IMR-90 (cell line): ENCODE data around the gene TTC3. TPM values are rescaled to one million over a fixed set of nuclear protein-coding genes. Genes with fewer than 3 reads are reported as not detected.

Experiments
- ATAC-seq: fragments of 200-7000 bp; cut with Tn5 transposase; 2 replicates; pipeline ENCODE4 v1.9.1; 2020; ENCODE audit warnings: low read depth, mild to moderate bottlenecking, moderate library complexity
- BruUV-seq: library from RNA; stranded (reverse); fragments of 400-500 nt; replicated peaks from 2 replicates; lab custom pipeline; 2021; lab: Mats Ljungman, UMichigan
- CTCF ChIA-PET: fragments of 300-600 bp; formaldehyde crosslinking; extraction: SDS; loops from one replicate; lab custom pipeline; 2021; ENCODE audit warnings: antibody characterized with exemption; lab: Yijun Ruan, JAX
- POLR2A ChIA-PET: fragments of 300-600 bp; sonication (Branson Sonifier 250); formaldehyde crosslinking; loops from one replicate; lab custom pipeline; 2022; ENCODE audit warnings: antibody characterized with exemption; ENCODE audit not compliant: unreplicated experiment; lab: Charles Lee
- DNase-seq: peaks from one replicate; pipeline ENCODE4 v3.0.0; 2013
- H2AFZ ChIP-seq: replicated peaks from 2 replicates; pipeline ENCODE3; 2013; ENCODE audit warnings: low read length, mild to moderate bottlenecking; ENCODE audit not compliant: poor library complexity
- H2AK5ac ChIP-seq: 2 replicates; pipeline ENCODE4 v1.6.1; 2013; ENCODE audit warnings: low read depth, low read length, inconsistent platforms
- H2AK9ac ChIP-seq: replicated peaks from 2 replicates; pipeline ENCODE3; 2013; ENCODE audit warnings: mild to moderate bottlenecking, low read depth, low read length, moderate library complexity; ENCODE audit not compliant: poor library complexity
- H2BK120ac ChIP-seq: 2 replicates; pipeline ENCODE4 v1.6.1; 2013; ENCODE audit warnings: low read depth, low read length, inconsistent platforms
- H2BK15ac ChIP-seq: 3 replicates; pipeline ENCODE4 v1.6.1; 2013; ENCODE audit warnings: low read depth, low read length, inconsistent platforms
- H2BK20ac ChIP-seq: 2 replicates; pipeline ENCODE4 v1.6.1; 2013; ENCODE audit warnings: low read depth, mild to moderate bottlenecking, inconsistent platforms, low read length, moderate library complexity
- H2BK5ac ChIP-seq: 2 replicates; pipeline ENCODE4 v1.6.1; 2013; ENCODE audit warnings: mild to moderate bottlenecking, low read depth, low read length, inconsistent platforms; ENCODE audit not compliant: poor library complexity, severe bottlenecking
- H3K14ac ChIP-seq: replicated peaks from 2 replicates; pipeline ENCODE4 v1.6.1; 2013; ENCODE audit warnings: low read depth, low read length, inconsistent platforms
- H3K18ac ChIP-seq: 2 replicates; pipeline ENCODE4 v1.6.1; 2013; ENCODE audit warnings: low read depth, low read length, control low read depth
- H3K23ac ChIP-seq: 2 replicates; pipeline ENCODE4 v1.6.1; 2013; ENCODE audit warnings: low read depth, low read length, inconsistent platforms
- H3K27ac ChIP-seq: 2 replicates; pipeline ENCODE4 v1.5.1; 2013; ENCODE audit warnings: mild to moderate bottlenecking, control low read depth, low read length; ENCODE audit not compliant: insufficient read depth
- H3K27me3 ChIP-seq: 2 replicates; pipeline ENCODE4 v1.6.1; 2013; ENCODE audit warnings: low read length; ENCODE audit not compliant: control insufficient read depth, insufficient read depth
- H3K36me3 ChIP-seq: 2 replicates; pipeline ENCODE4 v1.6.1; 2013; ENCODE audit warnings: low read length, mixed read lengths; ENCODE audit not compliant: control insufficient read depth, insufficient read depth
- H3K4ac ChIP-seq: 2 replicates; pipeline ENCODE4 v1.6.1; 2013; ENCODE audit warnings: low read depth, low read length, inconsistent platforms
- H3K4me1 ChIP-seq: 2 replicates; pipeline ENCODE4 v1.6.1; 2013; ENCODE audit warnings: low read length, mixed read lengths; ENCODE audit not compliant: control insufficient read depth, insufficient read depth
- H3K4me2 ChIP-seq: 2 replicates; pipeline ENCODE4 v1.6.1; 2013; ENCODE audit warnings: low read depth, mild to moderate bottlenecking, control low read depth, low read length, moderate library complexity
- H3K4me3 ChIP-seq: 2 replicates; pipeline ENCODE4 v1.5.1; 2013; ENCODE audit warnings: low read depth, mild to moderate bottlenecking, control low read depth, low read length, moderate library complexity; ENCODE audit not compliant: insufficient read depth
- H3K56ac ChIP-seq: 2 replicates; pipeline ENCODE4 v1.6.1; 2013; ENCODE audit warnings: low read length, inconsistent platforms; ENCODE audit not compliant: insufficient read depth; ENCODE audit errors: extremely low read depth
- H3K79me1 ChIP-seq, 2 experiments: 2 replicates each; pipeline ENCODE4 v1.6.1; 2013; ENCODE audit warnings: low read length in 2 of 2, inconsistent platforms in 1 of 2, low read depth in 1 of 2
- H3K9ac ChIP-seq: 2 replicates; pipeline ENCODE4 v1.6.1; 2013; ENCODE audit warnings: low read depth, low read length, control low read depth
- H3K9me1 ChIP-seq: 2 replicates; pipeline ENCODE4 v1.6.1; 2013; ENCODE audit warnings: low read length, inconsistent platforms; ENCODE audit not compliant: insufficient read depth
- H3K9me3 ChIP-seq: 2 replicates; pipeline ENCODE4 v1.6.1; 2013; ENCODE audit warnings: low read length; ENCODE audit not compliant: control insufficient read depth, insufficient read depth
- H4K20me1 ChIP-seq: 2 replicates; pipeline ENCODE4 v1.6.1; 2013; ENCODE audit warnings: low read length, inconsistent platforms; ENCODE audit not compliant: insufficient read depth
- H4K5ac ChIP-seq: 2 replicates; pipeline ENCODE4 v1.6.1; 2013; ENCODE audit warnings: mild to moderate bottlenecking, low read depth, low read length, control low read depth
- H4K8ac ChIP-seq, 2 experiments: 2 replicates each; pipeline ENCODE4 v1.6.1; 2013; ENCODE audit warnings: low read depth in 2 of 2, low read length in 2 of 2, control low read depth in 1 of 2, inconsistent platforms in 1 of 2
- H4K91ac ChIP-seq: 2 replicates; pipeline ENCODE4 v1.6.1; 2013; ENCODE audit warnings: low read depth, low read length, inconsistent platforms; ENCODE audit not compliant: insufficient read depth
- BHLHE40 ChIP-seq: fragments of 150-350 bp; IDR thresholded peaks from 2 replicates; pipeline ENCODE4 v1.6.1; 2016; ENCODE audit warnings: mild to moderate bottlenecking, low read depth, low read length
- CEBPB ChIP-seq: IDR thresholded peaks from 2 replicates; pipeline ENCODE4 v1.6.1; 2012; ENCODE audit warnings: low read depth, low read length, improper control_type of control experiment
- CHD1 ChIP-seq: IDR thresholded peaks from 2 replicates; pipeline ENCODE4 v1.6.1; 2012; ENCODE audit warnings: low read depth, low read length, improper control_type of control experiment
- FOS ChIP-seq: fragments of 150-350 bp; IDR thresholded peaks from 2 replicates; pipeline ENCODE4 v1.6.1; 2016; ENCODE audit warnings: low read depth, low read length
- MAFK ChIP-seq: IDR thresholded peaks from 2 replicates; pipeline ENCODE4 v1.6.1; 2012; ENCODE audit warnings: low read depth, low read length, improper control_type of control experiment
- MAZ ChIP-seq: IDR thresholded peaks from 2 replicates; pipeline ENCODE4 v1.6.1; 2012; ENCODE audit warnings: low read depth, mild to moderate bottlenecking, low read length, improper control_type of control experiment, moderate library complexity, borderline replicate concordance
- MXI1 ChIP-seq: IDR thresholded peaks from 2 replicates; pipeline ENCODE4 v1.6.1; 2012; ENCODE audit warnings: low read depth, mild to moderate bottlenecking, low read length, moderate library complexity, borderline replicate concordance
- NFE2L2 ChIP-seq: fragments of 150-350 bp; IDR thresholded peaks from 2 replicates; pipeline ENCODE4 v1.6.1; 2016; ENCODE audit warnings: low read depth, mild to moderate bottlenecking, low read length
- POLR2A ChIP-seq: IDR thresholded peaks from 2 replicates; pipeline ENCODE4 v1.6.1; 2012; ENCODE audit warnings: mild to moderate bottlenecking, low read depth, low read length
- RAD21 ChIP-seq: IDR thresholded peaks from 2 replicates; pipeline ENCODE4 v1.6.1; 2012; ENCODE audit warnings: low read length, improper control_type of control experiment
- RCOR1 ChIP-seq: IDR thresholded peaks from 2 replicates; pipeline ENCODE4 v1.6.1; 2012; ENCODE audit warnings: mild to moderate bottlenecking, low read length, improper control_type of control experiment; ENCODE audit not compliant: insufficient replicate concordance
- RFX5 ChIP-seq: IDR thresholded peaks from 2 replicates; pipeline ENCODE4 v1.8.0; 2012; ENCODE audit warnings: low read depth, mild to moderate bottlenecking, low read length, moderate library complexity
- SMC3 ChIP-seq: fragments of 150-350 bp; IDR thresholded peaks from 2 replicates; pipeline ENCODE4 v1.6.1; 2016; ENCODE audit warnings: low read depth, mild to moderate bottlenecking, antibody characterized with exemption, low read length, moderate library complexity
- WGBS, 2 experiments: methylation state at CpG; one replicate each; pipeline versions ENCODE4 v1.1.5 to v1.1.7; 2013; ENCODE audit warnings: missing lambda C conversion rate in 2 of 2; ENCODE audit not compliant: insufficient read length in 1 of 2; ENCODE audit errors: extremely low coverage in 2 of 2; 5-methylcytosine and 5-hydroxymethylcytosine counted together
- dilution Hi-C: fragments of 300-500 bp; cut with HindIII; formaldehyde crosslinking; loops from one replicate; pipeline ENCODE4 v1.14.3; 2018; ENCODE audit warnings: low sequenced_read_pairs; ENCODE audit not compliant: unreplicated experiment
- in situ Hi-C: fragments of 300-500 bp; cut with MboI; formaldehyde crosslinking; loops from 3 replicates; pipeline ENCODE4 v1.14.3; 2019; ENCODE audit warnings: low sequenced_read_pairs, inconsistent platforms, mixed read lengths
- intact Hi-C: fragments of 100-400 bp; cut with micrococcal nuclease; formaldehyde crosslinking; loops from 2 replicates; pipeline ENCODE4 v1.10.0; 2022
- polyA plus RNA-seq, 3 experiments: library from polyadenylated mRNA; depleted of rRNA; stranded (reverse); fragments of >200 nt; gene quantifications; 2 replicates each; pipeline ENCODE4 v1.2.3, GENCODE V29; 2012; ENCODE audit warnings: low replicate concordance in 1 of 3
- total RNA-seq: library from RNA; depleted of rRNA; stranded (reverse); fragments of >200 nt; gene quantifications from 2 replicates; pipeline ENCODE4 v1.2.3, GENCODE V29; 2012
- TF ChIP-seq, protein P1 (sequence below): fragments of 150-350 bp; IDR thresholded peaks from 2 replicates; pipeline ENCODE4 v1.6.1; 2016; ENCODE audit warnings: low read depth, mild to moderate bottlenecking, low read length, moderate library complexity, borderline replicate concordance
- TF ChIP-seq, protein P2 (sequence below): conservative IDR thresholded peaks from 2 replicates; pipeline ENCODE4 v1.5.1; 2012; ENCODE audit warnings: mild to moderate bottlenecking, low read depth, low read length, improper control_type of control experiment
- TF ChIP-seq, protein P3 (sequence below): fragments of 150-350 bp; IDR thresholded peaks from 2 replicates; pipeline ENCODE4 v1.6.1; 2017; ENCODE audit warnings: mild to moderate bottlenecking, antibody characterized with exemption, low read length, low read depth

TTC3 gene
- total and polyA plus RNA-seq, 2 of the 4 experiments (the other 2 are of a cell fraction), result 96.7 to 293 TPM

DNA sequence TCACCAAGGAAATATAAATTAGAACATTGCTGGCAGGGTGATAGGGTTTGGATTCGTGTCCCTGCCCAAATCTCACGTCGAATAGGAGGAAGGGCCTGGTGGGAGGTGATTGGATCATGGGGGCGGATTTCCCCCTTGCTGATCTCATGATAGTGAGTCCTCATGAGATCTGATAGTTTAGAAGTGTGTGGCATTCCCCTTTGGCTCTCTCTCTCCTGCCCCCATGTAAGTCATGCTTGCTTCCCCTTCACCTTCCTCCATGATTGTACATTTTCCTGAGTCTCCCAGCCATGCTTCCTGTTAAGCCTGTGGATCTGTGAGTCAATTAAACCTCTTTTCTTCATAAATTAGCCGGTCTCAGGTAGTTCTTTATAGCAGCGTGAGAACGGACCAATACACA, 133.4 kb downstream of the TTC3 start:
- no peak overlapping the region for H3K4me3 ChIP-seq
- H3K9ac ChIP-seq, result no peak overlapping the region
- H2AK9ac ChIP-seq, result no peak overlapping the region
- no peak overlapping the region for H3K56ac ChIP-seq
- H2BK20ac ChIP-seq, result no peak overlapping the region
- H3K14ac ChIP-seq, result no peak overlapping the region
- TF ChIP-seq FOS (no peak), RCOR1 (no peak), RAD21 (no peak), MAZ (no peak), POLR2A (no peak), BHLHE40 (no peak), MAFK (no peak), SMC3 (no peak), CHD1 (no peak), CEBPB (no peak), MXI1 (no peak), NFE2L2 (no peak), RFX5 (no peak)
- TF ChIP-seq, protein P1, sequence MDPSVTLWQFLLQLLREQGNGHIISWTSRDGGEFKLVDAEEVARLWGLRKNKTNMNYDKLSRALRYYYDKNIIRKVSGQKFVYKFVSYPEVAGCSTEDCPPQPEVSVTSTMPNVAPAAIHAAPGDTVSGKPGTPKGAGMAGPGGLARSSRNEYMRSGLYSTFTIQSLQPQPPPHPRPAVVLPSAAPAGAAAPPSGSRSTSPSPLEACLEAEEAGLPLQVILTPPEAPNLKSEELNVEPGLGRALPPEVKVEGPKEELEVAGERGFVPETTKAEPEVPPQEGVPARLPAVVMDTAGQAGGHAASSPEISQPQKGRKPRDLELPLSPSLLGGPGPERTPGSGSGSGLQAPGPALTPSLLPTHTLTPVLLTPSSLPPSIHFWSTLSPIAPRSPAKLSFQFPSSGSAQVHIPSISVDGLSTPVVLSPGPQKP, result no peak
- TF ChIP-seq, protein P2, sequence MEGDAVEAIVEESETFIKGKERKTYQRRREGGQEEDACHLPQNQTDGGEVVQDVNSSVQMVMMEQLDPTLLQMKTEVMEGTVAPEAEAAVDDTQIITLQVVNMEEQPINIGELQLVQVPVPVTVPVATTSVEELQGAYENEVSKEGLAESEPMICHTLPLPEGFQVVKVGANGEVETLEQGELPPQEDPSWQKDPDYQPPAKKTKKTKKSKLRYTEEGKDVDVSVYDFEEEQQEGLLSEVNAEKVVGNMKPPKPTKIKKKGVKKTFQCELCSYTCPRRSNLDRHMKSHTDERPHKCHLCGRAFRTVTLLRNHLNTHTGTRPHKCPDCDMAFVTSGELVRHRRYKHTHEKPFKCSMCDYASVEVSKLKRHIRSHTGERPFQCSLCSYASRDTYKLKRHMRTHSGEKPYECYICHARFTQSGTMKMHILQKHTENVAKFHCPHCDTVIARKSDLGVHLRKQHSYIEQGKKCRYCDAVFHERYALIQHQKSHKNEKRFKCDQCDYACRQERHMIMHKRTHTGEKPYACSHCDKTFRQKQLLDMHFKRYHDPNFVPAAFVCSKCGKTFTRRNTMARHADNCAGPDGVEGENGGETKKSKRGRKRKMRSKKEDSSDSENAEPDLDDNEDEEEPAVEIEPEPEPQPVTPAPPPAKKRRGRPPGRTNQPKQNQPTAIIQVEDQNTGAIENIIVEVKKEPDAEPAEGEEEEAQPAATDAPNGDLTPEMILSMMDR, result no peak
- TF ChIP-seq, protein P3, sequence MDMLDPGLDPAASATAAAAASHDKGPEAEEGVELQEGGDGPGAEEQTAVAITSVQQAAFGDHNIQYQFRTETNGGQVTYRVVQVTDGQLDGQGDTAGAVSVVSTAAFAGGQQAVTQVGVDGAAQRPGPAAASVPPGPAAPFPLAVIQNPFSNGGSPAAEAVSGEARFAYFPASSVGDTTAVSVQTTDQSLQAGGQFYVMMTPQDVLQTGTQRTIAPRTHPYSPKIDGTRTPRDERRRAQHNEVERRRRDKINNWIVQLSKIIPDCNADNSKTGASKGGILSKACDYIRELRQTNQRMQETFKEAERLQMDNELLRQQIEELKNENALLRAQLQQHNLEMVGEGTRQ, result no peak
- H3K9me3 ChIP-seq, result no peaks in the 10 kb centered on the region
- in situ Hi-C loops (no loop called here), intact Hi-C loops (no loop called here), dilution Hi-C loops (no loop called here)
- ChIA-PET CTCF (no interaction called here), POLR2A (no interaction called here)
- ATAC-seq (no peak), DNase-seq (no peak)
- H2BK15ac ChIP-seq, result no peak overlapping the region
- H4K8ac ChIP-seq, result no peak overlapping the region
- H3K4ac ChIP-seq, result no peak overlapping the region
- no CpG with 5 or more reads among the region's 7 CpGs for WGBS, 2 experiments
- H3K79me1 ChIP-seq, result peaks cover 0 to 3% of the 10 kb centered on the region in 2 experiments; a peak in 1 of 4 replicates
- BruUV-seq, result no TSS peak
- H3K4me2 ChIP-seq, result no peak overlapping the region
- no peaks in the 10 kb centered on the region for H3K27me3 ChIP-seq
- H4K91ac ChIP-seq, result no peak overlapping the region
- H4K5ac ChIP-seq, result no peak overlapping the region
- no peak overlapping the region for H2BK120ac ChIP-seq
- no peak overlapping the region for H2AK5ac ChIP-seq
- H3K9me1 ChIP-seq, result peaks cover 2% of the 10 kb centered on the region; the same call in 1 of the 2 replicates
- no peak overlapping the region for H3K23ac ChIP-seq
- no peak overlapping the region for H3K27ac ChIP-seq
- H3K18ac ChIP-seq, result no peak overlapping the region
- peaks cover 9% of the 10 kb centered on the region for H3K36me3 ChIP-seq
- H3K4me1 ChIP-seq, result peaks cover 5% of the 10 kb centered on the region
- no peak overlapping the region for H2BK5ac ChIP-seq
- no peaks in the 10 kb centered on the region; the same call in none of the 2 replicates for H4K20me1 ChIP-seq
- H2AFZ ChIP-seq, result no peak overlapping the region
